Ovary (tissue), 9 donors: ENCODE results near the gene GK. TPM values are rescaled to one million over a fixed set of nuclear protein-coding genes. Genes with fewer than 3 reads are reported as not detected.
"Not testable (repeated sequence)": the region's sequence is repeated elsewhere in the genome, so short reads cannot be mapped to it uniquely, and the experiment has no call there.

Experiments used
- DNase-seq, 5 donors: peaks; one replicate each; pipeline ENCODE4 v3.0.0-alpha.2; 2019 to 2020
- H3K27ac ChIP-seq, 2 donors: fragments of 200-600 bp; one replicate each; pipeline versions ENCODE4 v1.5.1 to v1.8.0; 2019 to 2022
- H3K27me3 ChIP-seq: fragments of 200-600 bp; one replicate; pipeline ENCODE4 v1.8.0; 2022
- H3K36me3 ChIP-seq: fragments of 200-600 bp; sonication (generic); one replicate; pipeline ENCODE4 v1.5.1; 2019
- H3K4me1 ChIP-seq: one replicate; pipeline ENCODE4 v1.8.1; 2013; ENCODE audit warnings: mild to moderate bottlenecking, moderate library complexity; ENCODE audit not compliant: insufficient read depth
- H3K4me3 ChIP-seq: fragments of 200-600 bp; sonication (generic); one replicate; pipeline ENCODE4 v1.5.1; 2017
- H3K9me3 ChIP-seq, 2 donors: fragments of 200-600 bp in 1 of 2; sonication (generic) in 1 of 2; one replicate each; pipeline versions ENCODE4 v1.5.1 to v1.8.1; 2013 to 2019; ENCODE audit warnings: mild to moderate bottlenecking in 1 of 2, moderate library complexity in 1 of 2
- CTCF ChIP-seq, 3 donors: fragments of 450-650 bp in 2 of 3; fragments of 200-600 bp in 1 of 3; IDR thresholded peaks; one replicate each; pipeline versions ENCODE4 v1.5.1 to v1.8.0; 2016 to 2022; ENCODE audit warnings: antibody characterized with exemption in 3 of 3, mild to moderate bottlenecking in 1 of 3
- EP300 ChIP-seq: sonication (generic); formaldehyde crosslinking; IDR thresholded peaks from one replicate; pipeline ENCODE4 v1.6.1; 2017; ENCODE audit warnings: antibody characterized with exemption
- POLR2A ChIP-seq: fragments of 450-650 bp; IDR thresholded peaks from one replicate; pipeline ENCODE4 v1.6.1; 2017; ENCODE audit warnings: antibody characterized with exemption, mild to moderate bottlenecking, moderate library complexity
- WGBS, 3 donors: extraction: QIAGEN DNeasy Blood & Tissue Kit in 1 of 3; methylation state at CpG; one replicate each; pipeline versions ENCODE4 v1.1.5 to v1.1.7; 2013 to 2017; 5-methylcytosine and 5-hydroxymethylcytosine counted together
- intact Hi-C, 4 donors: fragments of 100-400 bp; cut with DNase I; formaldehyde crosslinking; loops; one replicate each; pipeline versions ENCODE4 v1.11.0 to v1.15.1; 2022 to 2023
- polyA plus RNA-seq, 2 donors: library from polyadenylated mRNA; stranded (reverse); fragments of 200-250 nt in 1 of 2; fragments of 350-450 nt in 1 of 2; fragmentation: Illumina TruSeq in 1 of 2; extraction: RNeasy Lipid Tissue Mini Kit (QIAGEN cat#74804) in 1 of 2; gene quantifications; one replicate each; pipeline ENCODE4 v1.2.3, GENCODE V29; 2013 to 2014
- total RNA-seq, 7 donors: library from RNA; depleted of rRNA in 2 of 7; stranded (reverse); fragments of >200 nt in 2 of 7; fragmentation: NEBNext Ultra II Directional in 3 of 7; extraction: Animal tissue kit (Norgen Biotek cat#: 25700) in 3 of 7; gene quantifications; one replicate each; pipeline versions ENCODE4 v1.1.0 to v1.2.4, GENCODE V29; 2016 to 2023
- donor health status: DM: no; HTN: no; CAD: no; lungs with moderate emphysema.
- donor health status: DM: no; HTN: no; CAD: no.
- donor health status: Bipolar disorder and iron deficiency.
- donor health status: DM: yes; HTN: yes; CAD: no.
- donor health status: DM: no; HTN: no; CAD: no.
- donor health status: DM: yes; HTN: yes; CAD: no.

GK gene
- total and polyA plus RNA-seq, 9 donors: 2.1 to 6.7 (median 5.3) TPM

- no peak overlapping the region for H3K27ac ChIP-seq
- no peaks in the 10 kb centered on the region for H3K4me1 ChIP-seq
- no peaks in the 10 kb centered on the region for H3K27me3 ChIP-seq
- 56 to 69% (median 68%) methylated on average over 4 of the region's 4 CpGs for WGBS, 3 donors
- no peak for DNase-seq
- H3K36me3 ChIP-seq: no peaks in the 10 kb centered on the region
- intact Hi-C loops: no loop called here
- no peak overlapping the region for H3K4me3 ChIP-seq
- TF ChIP-seq EP300: no peak
- TF ChIP-seq CTCF (IDR thresholded peaks at IDR 0.05): no peak
- TF ChIP-seq POLR2A: no peak
- no peaks in the 10 kb centered on the region for H3K9me3 ChIP-seq
Measured at GRCh38 chrX:30635630-30636029, 17.6 kb upstream of the GK start.

DNA sequence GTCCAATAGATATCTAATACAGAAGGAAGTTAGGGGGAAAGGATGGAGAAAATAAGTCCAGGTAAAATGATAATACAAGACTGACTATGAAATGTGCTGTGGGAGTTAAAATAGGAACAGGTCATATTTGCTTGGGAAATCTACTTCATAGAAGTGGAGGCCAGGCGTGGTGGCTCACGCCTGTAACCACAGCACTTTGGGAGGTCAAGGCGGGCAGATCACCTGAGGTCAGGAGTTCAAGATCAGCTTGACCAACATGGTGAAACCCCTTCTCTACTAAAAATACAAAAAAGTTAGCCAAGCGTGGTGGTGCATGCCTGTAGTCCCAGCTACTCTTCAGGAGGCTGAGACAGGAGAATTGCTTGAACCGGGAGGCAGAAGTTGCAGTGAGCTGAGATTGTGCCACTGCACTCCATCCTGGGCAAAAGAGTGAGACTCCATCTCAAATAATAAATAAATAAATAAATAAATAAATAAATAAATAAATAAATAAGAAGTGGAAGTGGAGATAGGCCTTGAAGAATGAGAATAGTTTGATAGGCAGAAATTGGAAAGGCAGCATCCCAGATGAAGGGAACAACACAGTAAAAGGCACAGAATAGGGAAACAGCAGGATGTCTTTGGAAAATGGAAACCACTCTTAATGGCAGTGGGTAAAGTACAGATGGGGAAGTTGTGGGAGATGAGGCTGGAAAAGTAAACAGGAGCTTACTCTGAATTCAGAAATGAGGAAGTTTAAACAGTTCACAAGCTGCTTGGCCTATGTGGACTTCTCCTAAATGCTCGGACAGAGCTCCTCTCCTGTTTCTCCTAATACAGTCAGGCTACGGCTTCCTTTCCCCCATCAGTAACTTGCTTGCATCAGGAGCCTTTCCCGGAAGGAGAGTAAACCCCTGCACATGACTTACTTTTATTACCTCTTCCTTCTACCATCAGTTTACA is 15.1 kb upstream of the GK start:
- Histone ChIP-seq H3K9me3 (no peaks in the 10 kb centered on the region), H3K4me3 (no peak overlapping the region), H3K36me3 (no peaks in the 10 kb centered on the region), H3K4me1 (no peaks in the 10 kb centered on the region), H3K27ac (no peak overlapping the region), H3K27me3 (no peaks in the 10 kb centered on the region)
- no peak for DNase-seq
- TF ChIP-seq CTCF (IDR thresholded peaks at IDR 0.05): no peak
- TF ChIP-seq POLR2A: no peak
- TF ChIP-seq EP300: no peak
- WGBS, 3 donors: 85 to 88% (median 88%) methylated on average over 8 of the region's 8 CpGs
- intact Hi-C loops: no loop called here

- H3K9me3 ChIP-seq, H3K4me3 ChIP-seq, H3K36me3 ChIP-seq, DNase-seq, H3K27ac ChIP-seq, intact Hi-C loops, H3K27me3 ChIP-seq, H3K4me1 ChIP-seq: not testable (repeated sequence)
- 77 to 83% (median 80%) methylated on average over 5 of the region's 5 CpGs for WGBS, 3 donors
Measured at GRCh38 chrX:30639702-30640101, 13.5 kb upstream of the GK start.

- TF ChIP-seq EP300 (no peak), POLR2A (no peak), CTCF (IDR thresholded peaks at IDR 0.05) (no peak)
- no peak for DNase-seq
- 74 to 80% (median 76%) methylated on average over 3 of the region's 3 CpGs for WGBS, 3 donors
- H3K27ac ChIP-seq: no peak overlapping the region
- no peaks in the 10 kb centered on the region for H3K27me3 ChIP-seq
- H3K4me3 ChIP-seq: no peak overlapping the region
- intact Hi-C loops: no loop called here
- H3K4me1 ChIP-seq: no peaks in the 10 kb centered on the region
- H3K36me3 ChIP-seq: no peaks in the 10 kb centered on the region
- H3K9me3 ChIP-seq: no peaks in the 10 kb centered on the region
Measured at GRCh38 chrX:30642642-30643041, 10.6 kb upstream of the GK start.

GRCh38 chrX:30643313-30643821 is 9.9 kb upstream of the GK start:
- 68 to 76% (median 69%) methylated on average over 2 of the region's 2 CpGs for WGBS, 3 donors
- H3K27me3 ChIP-seq: no peaks in the 10 kb centered on the region
- no peaks in the 10 kb centered on the region for H3K9me3 ChIP-seq
- H3K36me3 ChIP-seq: no peaks in the 10 kb centered on the region
- no peak for DNase-seq
- intact Hi-C loops: no loop called here
- no peak overlapping the region for H3K4me3 ChIP-seq
- no peak for TF ChIP-seq CTCF (IDR thresholded peaks at IDR 0.05)
- no peak for TF ChIP-seq POLR2A
- no peak for TF ChIP-seq EP300
- H3K4me1 ChIP-seq: no peaks in the 10 kb centered on the region
- no peak overlapping the region for H3K27ac ChIP-seq
